ENCODE data around the gene XPOT.

DNA sequence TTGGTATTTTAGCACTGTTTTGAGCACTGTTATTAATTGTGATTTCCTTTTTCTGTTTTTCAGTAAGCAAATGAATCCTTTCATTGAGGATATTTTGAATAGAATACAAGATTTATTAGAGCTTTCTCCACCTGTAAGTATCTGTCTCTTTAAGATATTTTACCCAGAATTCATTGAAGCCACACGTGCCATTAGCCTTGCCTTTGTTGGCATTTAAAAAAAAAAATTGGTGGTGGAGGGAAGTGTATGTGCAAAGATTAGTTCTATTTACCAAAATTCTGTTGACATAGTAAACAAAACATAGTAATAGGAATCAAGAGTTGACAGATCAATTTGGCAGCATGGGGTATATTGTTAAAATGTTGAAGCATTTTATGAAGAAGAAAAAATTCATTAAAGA is 23.8 kb downstream of the XPOT start:
- TF ChIP-seq, protein P1, sequence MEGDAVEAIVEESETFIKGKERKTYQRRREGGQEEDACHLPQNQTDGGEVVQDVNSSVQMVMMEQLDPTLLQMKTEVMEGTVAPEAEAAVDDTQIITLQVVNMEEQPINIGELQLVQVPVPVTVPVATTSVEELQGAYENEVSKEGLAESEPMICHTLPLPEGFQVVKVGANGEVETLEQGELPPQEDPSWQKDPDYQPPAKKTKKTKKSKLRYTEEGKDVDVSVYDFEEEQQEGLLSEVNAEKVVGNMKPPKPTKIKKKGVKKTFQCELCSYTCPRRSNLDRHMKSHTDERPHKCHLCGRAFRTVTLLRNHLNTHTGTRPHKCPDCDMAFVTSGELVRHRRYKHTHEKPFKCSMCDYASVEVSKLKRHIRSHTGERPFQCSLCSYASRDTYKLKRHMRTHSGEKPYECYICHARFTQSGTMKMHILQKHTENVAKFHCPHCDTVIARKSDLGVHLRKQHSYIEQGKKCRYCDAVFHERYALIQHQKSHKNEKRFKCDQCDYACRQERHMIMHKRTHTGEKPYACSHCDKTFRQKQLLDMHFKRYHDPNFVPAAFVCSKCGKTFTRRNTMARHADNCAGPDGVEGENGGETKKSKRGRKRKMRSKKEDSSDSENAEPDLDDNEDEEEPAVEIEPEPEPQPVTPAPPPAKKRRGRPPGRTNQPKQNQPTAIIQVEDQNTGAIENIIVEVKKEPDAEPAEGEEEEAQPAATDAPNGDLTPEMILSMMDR (IDR thresholded peaks at IDR 0.05): no peak
- TF ChIP-seq EP300 (IDR thresholded peaks at IDR 0.05) (no peak), POLR2AphosphoS5 (IDR thresholded peaks at IDR 0.05) (no peak)
